HepG2 (cell line): ENCODE data around the gene UGGT1. TPM values are rescaled to one million over a fixed set of nuclear protein-coding genes. Genes with fewer than 3 reads are reported as not detected.
A peak's percentile ranks its signal among the peaks of the same experiment; 100 is the strongest.

ENCODE experiments used
- CCAR2 ChIP-seq: fragments of 200-400 bp; formaldehyde crosslinking; optimal IDR thresholded peaks from 2 replicates; pipeline ENCODE3; 2018; ENCODE audit warnings: low read depth, mild to moderate bottlenecking, low read length, moderate library complexity
- EHMT2 ChIP-seq: fragments of 200-600 bp; sonication (generic); IDR thresholded peaks from 2 replicates; pipeline ENCODE4 v1.7.0; 2017; ENCODE audit warnings: antibody characterized with exemption, low read depth, low read length, borderline replicate concordance
- GTF3A ChIP-seq: sonication (generic); formaldehyde crosslinking; conservative IDR thresholded peaks from 2 replicates; pipeline ENCODE4 v1.4.0; 2020; ENCODE audit warnings: mild to moderate bottlenecking, missing genetic modification reagents
- HNRNPH1 ChIP-seq: fragments of 200-400 bp; formaldehyde crosslinking; optimal IDR thresholded peaks from 2 replicates; pipeline ENCODE3; 2017; ENCODE audit warnings: mild to moderate bottlenecking, low read depth, low read length
- HNRNPK ChIP-seq: fragments of 200-400 bp; formaldehyde crosslinking; IDR thresholded peaks from 2 replicates; pipeline ENCODE4 v1.6.1; 2018; ENCODE audit warnings: low read length, low read depth, moderate library complexity, mild to moderate bottlenecking; ENCODE audit not compliant: poor library complexity, severe bottlenecking
- IRF2 ChIP-seq: IDR thresholded peaks from 2 replicates; pipeline ENCODE4 v1.6.1; 2018; ENCODE audit warnings: missing genetic modification reagents, missing compliant biosample characterization
- ISX ChIP-seq: sonication (generic); formaldehyde crosslinking; conservative IDR thresholded peaks from 2 replicates; pipeline ENCODE4 v1.5.0; 2020; ENCODE audit warnings: missing genetic modification reagents
- JDP2 ChIP-seq: sonication (generic); formaldehyde crosslinking; IDR thresholded peaks from 2 replicates; pipeline ENCODE4 v1.8.1; 2022; ENCODE audit warnings: missing genetic modification reagents, borderline replicate concordance
- SRSF9 ChIP-seq: fragments of 200-400 bp; formaldehyde crosslinking; IDR thresholded peaks from 2 replicates; pipeline ENCODE4 v1.6.1; 2018; ENCODE audit warnings: borderline replicate concordance, mild to moderate bottlenecking, low read depth, low read length; ENCODE audit not compliant: insufficient read depth, poor library complexity, severe bottlenecking
- TCF7 ChIP-seq: sonication (generic); IDR thresholded peaks from 2 replicates; pipeline ENCODE4 v1.6.1; 2016; ENCODE audit warnings: antibody characterized with exemption, low read depth
- ZNF17 ChIP-seq: sonication (generic); formaldehyde crosslinking; IDR thresholded peaks from 2 replicates; pipeline ENCODE4 v1.5.0; 2020; ENCODE audit warnings: mild to moderate bottlenecking, missing genetic modification reagents
- ZNF30 ChIP-seq: sonication (generic); formaldehyde crosslinking; IDR thresholded peaks from 2 replicates; pipeline ENCODE4 v1.5.0; 2020; ENCODE audit warnings: mild to moderate bottlenecking, missing genetic modification reagents
- polyA plus RNA-seq, 8 experiments: library from polyadenylated mRNA; depleted of rRNA in 3 of 8; stranded (reverse) in 7 of 8; unstranded in 1 of 8; fragments of >200 nt; fragmentation: Illumina TruSeq in 4 of 8; extraction: Trizol in 4 of 8; gene quantifications; 2 replicates each; pipeline versions ENCODE4 v1.2.1 to v1.2.3, GENCODE V29; 2011 to 2016; ENCODE audit warnings: low read depth in 4 of 8, missing spikeins in 1 of 8, mixed read lengths in 1 of 8; ENCODE audit not compliant: insufficient read depth in 1 of 8
- total RNA-seq, 5 experiments: library from RNA; depleted of rRNA; stranded (reverse); fragments of >200 nt; fragmentation: Illumina TruSeq; extraction: Trizol; gene quantifications; 2 replicates each; pipeline ENCODE4 v1.2.3, GENCODE V29; 2016; ENCODE audit warnings: low read depth in 1 of 5
- TF ChIP-seq, protein P1 (sequence below): sonication (generic); formaldehyde crosslinking; IDR thresholded peaks from 2 replicates; pipeline ENCODE4 v1.8.1; 2023; ENCODE audit warnings: mild to moderate bottlenecking, inconsistent platforms, moderate library complexity, missing genetic modification reagents, borderline replicate concordance
- TF ChIP-seq, protein P2 (sequence below): sonication (generic); formaldehyde crosslinking; IDR thresholded peaks from 2 replicates; pipeline ENCODE4 v1.5.0; 2020; ENCODE audit warnings: missing genetic modification reagents
- TF ChIP-seq, protein P3 (sequence below): sonication (generic); formaldehyde crosslinking; IDR thresholded peaks from 2 replicates; pipeline ENCODE4 v1.4.0; 2020; ENCODE audit warnings: missing genetic modification reagents
- TF ChIP-seq, protein P4 (sequence below): sonication (generic); formaldehyde crosslinking; IDR thresholded peaks from 2 replicates; pipeline ENCODE4 v1.5.0; 2020; ENCODE audit warnings: missing genetic modification reagents

UGGT1 gene
- total and polyA plus RNA-seq, 2 of the 13 experiments (the other 11 are each of a cell fraction or from before 2014, with no cell fraction given), result 35.8 to 83.2 TPM

DNA sequence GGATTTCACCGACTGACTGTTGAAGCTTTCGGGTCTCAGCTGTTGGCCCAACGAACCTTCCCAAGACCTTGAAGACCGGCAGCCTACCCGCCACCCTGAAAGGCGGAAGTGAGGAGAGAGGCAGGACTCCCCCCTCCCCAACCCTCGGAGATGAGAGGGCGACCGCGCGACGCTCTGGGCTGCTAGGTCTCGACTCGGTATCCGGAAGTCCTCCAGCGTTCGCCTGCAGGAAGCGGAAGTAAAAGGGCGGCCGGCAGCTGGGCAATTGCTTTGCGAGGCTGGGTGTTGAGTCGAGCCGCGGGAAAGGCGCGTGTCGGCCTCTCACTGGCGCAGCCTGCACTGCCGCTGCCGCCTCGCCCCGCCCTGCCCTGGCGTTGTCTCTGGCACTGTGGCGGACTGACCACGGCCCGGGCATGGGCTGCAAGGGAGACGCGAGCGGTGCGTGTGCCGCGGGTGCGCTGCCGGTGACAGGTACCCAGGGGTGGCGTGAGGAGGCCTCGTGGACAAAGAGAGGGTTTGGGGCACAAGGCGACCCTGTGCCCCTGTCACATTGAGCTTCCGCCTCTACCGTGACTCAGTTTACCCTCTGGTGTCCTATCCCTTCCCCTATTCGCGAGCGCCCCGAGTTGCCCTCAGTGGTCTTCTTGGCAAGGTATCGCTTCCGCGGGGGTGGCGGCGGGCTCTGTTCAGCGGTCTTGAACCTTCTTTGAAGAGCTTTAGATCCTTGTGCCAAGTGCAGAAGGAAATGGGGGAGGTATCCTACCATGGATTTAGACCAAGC, at the start of gene UGGT1 (continued):
- TF ChIP-seq SRSF9 (no peak), HNRNPH1 (no peak), ZNF17 (CRISPR knock-in tag) (no peak), ZNF30 (CRISPR knock-in tag) (no peak), IRF2 (CRISPR knock-in tag) (peak; percentile 98), TCF7 (no peak), ISX (CRISPR knock-in tag) (no peak), EHMT2 (no peak), HNRNPK (no peak), JDP2 (CRISPR knock-in tag) (peak; percentile 56; the same call in 1 of the 2 replicates), CCAR2 (no peak), GTF3A (CRISPR knock-in tag) (peak; percentile 95; the same call in 1 of the 2 replicates)
- TF ChIP-seq, protein P1, sequence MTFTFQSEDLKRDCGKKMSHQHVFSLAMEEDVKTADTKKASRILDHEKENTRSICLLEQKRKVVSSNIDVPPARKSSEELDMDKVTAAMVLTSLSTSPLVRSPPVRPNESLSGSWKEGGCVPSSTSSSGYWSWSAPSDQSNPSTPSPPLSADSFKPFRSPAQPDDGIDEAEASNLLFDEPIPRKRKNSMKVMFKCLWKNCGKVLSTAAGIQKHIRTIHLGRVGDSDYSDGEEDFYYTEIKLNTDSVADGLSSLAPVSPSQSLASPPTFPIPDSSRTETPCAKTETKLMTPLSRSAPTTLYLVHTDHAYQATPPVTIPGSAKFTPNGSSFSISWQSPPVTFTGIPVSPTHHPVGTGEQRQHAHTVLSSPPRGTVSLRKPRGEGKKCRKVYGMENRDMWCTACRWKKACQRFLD, result no peak; the same call in 1 of the 2 replicates
- TF ChIP-seq, protein P2, sequence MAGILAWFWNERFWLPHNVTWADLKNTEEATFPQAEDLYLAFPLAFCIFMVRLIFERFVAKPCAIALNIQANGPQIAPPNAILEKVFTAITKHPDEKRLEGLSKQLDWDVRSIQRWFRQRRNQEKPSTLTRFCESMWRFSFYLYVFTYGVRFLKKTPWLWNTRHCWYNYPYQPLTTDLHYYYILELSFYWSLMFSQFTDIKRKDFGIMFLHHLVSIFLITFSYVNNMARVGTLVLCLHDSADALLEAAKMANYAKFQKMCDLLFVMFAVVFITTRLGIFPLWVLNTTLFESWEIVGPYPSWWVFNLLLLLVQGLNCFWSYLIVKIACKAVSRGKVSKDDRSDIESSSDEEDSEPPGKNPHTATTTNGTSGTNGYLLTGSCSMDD (CRISPR knock-in tag), result no peak
- TF ChIP-seq, protein P3, sequence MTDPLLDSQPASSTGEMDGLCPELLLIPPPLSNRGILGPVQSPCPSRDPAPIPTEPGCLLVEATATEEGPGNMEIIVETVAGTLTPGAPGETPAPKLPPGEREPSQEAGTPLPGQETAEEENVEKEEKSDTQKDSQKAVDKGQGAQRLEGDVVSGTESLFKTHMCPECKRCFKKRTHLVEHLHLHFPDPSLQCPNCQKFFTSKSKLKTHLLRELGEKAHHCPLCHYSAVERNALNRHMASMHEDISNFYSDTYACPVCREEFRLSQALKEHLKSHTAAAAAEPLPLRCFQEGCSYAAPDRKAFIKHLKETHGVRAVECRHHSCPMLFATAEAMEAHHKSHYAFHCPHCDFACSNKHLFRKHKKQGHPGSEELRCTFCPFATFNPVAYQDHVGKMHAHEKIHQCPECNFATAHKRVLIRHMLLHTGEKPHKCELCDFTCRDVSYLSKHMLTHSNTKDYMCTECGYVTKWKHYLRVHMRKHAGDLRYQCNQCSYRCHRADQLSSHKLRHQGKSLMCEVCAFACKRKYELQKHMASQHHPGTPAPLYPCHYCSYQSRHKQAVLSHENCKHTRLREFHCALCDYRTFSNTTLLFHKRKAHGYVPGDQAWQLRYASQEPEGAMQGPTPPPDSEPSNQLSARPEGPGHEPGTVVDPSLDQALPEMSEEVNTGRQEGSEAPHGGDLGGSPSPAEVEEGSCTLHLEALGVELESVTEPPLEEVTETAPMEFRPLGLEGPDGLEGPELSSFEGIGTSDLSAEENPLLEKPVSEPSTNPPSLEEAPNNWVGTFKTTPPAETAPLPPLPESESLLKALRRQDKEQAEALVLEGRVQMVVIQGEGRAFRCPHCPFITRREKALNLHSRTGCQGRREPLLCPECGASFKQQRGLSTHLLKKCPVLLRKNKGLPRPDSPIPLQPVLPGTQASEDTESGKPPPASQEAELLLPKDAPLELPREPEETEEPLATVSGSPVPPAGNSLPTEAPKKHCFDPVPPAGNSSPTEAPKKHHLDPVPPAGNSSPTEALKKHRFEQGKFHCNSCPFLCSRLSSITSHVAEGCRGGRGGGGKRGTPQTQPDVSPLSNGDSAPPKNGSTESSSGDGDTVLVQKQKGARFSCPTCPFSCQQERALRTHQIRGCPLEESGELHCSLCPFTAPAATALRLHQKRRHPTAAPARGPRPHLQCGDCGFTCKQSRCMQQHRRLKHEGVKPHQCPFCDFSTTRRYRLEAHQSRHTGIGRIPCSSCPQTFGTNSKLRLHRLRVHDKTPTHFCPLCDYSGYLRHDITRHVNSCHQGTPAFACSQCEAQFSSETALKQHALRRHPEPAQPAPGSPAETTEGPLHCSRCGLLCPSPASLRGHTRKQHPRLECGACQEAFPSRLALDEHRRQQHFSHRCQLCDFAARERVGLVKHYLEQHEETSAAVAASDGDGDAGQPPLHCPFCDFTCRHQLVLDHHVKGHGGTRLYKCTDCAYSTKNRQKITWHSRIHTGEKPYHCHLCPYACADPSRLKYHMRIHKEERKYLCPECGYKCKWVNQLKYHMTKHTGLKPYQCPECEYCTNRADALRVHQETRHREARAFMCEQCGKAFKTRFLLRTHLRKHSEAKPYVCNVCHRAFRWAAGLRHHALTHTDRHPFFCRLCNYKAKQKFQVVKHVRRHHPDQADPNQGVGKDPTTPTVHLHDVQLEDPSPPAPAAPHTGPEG (CRISPR knock-in tag), result no peak; the same call in 1 of the 2 replicates
- TF ChIP-seq, protein P4, sequence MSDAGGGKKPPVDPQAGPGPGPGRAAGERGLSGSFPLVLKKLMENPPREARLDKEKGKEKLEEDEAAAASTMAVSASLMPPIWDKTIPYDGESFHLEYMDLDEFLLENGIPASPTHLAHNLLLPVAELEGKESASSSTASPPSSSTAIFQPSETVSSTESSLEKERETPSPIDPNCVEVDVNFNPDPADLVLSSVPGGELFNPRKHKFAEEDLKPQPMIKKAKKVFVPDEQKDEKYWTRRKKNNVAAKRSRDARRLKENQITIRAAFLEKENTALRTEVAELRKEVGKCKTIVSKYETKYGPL (CRISPR knock-in tag), result no peak; the same call in 1 of the 2 replicates
